ENCODE data around the gene PARVA.

The PARVA gene

DNA sequence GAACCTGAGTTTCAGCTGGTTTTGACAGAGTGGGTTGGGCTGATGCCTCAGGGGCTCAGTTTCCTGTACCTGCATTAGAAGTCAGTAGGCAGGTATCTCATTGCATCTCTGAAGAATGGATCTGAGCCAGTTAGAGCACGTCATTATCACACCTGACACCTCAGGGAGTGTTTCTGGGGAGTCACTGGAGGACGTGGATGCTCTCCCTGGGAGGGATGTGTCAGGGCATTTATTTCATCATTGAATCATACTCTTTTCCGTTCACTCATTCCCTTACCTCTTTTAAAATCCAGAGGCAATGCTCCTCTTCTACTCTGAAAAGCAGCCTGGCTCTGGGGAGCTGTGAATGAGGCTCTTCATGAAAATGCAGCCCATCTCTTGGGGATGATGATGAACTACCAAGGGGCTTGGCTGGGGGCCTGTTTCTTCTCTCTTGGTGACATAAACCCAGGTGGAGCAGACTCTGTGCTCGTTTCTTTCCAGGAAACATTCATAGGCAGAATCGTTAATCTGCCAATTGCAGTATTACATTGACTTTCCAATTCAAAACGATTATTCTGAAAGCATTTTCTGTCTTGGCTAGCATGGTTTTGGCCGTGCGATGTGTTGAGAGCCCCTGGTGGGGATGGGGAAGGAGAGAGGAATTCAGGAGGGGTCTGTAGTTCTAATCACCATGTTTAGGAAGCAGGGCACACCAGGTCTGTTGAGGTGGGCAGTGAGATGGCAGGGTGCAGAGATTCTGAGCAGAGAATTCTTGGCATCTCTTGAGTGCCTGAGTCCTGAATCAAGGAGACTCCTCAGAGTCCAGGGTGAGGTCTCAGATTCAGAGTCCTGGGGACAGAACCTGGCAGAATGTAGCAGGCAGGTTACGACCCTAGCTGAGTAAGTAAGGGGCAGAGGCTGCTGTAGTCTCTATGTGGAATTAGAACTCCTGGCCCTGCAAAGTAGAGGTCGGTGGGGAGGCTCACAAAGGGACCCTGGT, 12.6 kb downstream of the PARVA start:
- TF ChIP-seq POLR2AphosphoS5 (IDR thresholded peaks at IDR 0.05; ENCODE audit: low read depth, low read length) (no peak), TAF1 (IDR thresholded peaks at IDR 0.05; ENCODE audit: borderline replicate concordance, insufficient read depth, low read length) (no peak), SIN3A (IDR thresholded peaks at IDR 0.05; ENCODE audit: borderline replicate concordance, insufficient read depth, low read length) (no peak), FOXP2 (optimal IDR thresholded peaks at IDR 0.05; ENCODE audit: borderline replicate concordance, extremely low read depth, extremely low read length, insufficient read depth) (no peak)
- TF ChIP-seq, protein P1, sequence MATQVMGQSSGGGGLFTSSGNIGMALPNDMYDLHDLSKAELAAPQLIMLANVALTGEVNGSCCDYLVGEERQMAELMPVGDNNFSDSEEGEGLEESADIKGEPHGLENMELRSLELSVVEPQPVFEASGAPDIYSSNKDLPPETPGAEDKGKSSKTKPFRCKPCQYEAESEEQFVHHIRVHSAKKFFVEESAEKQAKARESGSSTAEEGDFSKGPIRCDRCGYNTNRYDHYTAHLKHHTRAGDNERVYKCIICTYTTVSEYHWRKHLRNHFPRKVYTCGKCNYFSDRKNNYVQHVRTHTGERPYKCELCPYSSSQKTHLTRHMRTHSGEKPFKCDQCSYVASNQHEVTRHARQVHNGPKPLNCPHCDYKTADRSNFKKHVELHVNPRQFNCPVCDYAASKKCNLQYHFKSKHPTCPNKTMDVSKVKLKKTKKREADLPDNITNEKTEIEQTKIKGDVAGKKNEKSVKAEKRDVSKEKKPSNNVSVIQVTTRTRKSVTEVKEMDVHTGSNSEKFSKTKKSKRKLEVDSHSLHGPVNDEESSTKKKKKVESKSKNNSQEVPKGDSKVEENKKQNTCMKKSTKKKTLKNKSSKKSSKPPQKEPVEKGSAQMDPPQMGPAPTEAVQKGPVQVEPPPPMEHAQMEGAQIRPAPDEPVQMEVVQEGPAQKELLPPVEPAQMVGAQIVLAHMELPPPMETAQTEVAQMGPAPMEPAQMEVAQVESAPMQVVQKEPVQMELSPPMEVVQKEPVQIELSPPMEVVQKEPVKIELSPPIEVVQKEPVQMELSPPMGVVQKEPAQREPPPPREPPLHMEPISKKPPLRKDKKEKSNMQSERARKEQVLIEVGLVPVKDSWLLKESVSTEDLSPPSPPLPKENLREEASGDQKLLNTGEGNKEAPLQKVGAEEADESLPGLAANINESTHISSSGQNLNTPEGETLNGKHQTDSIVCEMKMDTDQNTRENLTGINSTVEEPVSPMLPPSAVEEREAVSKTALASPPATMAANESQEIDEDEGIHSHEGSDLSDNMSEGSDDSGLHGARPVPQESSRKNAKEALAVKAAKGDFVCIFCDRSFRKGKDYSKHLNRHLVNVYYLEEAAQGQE (IDR thresholded peaks at IDR 0.05; ENCODE audit: insufficient read depth in 1 of 2, low read depth in 2 of 2, low read length in 2 of 2): no peak

- TF ChIP-seq POLR2AphosphoS5 (IDR thresholded peaks at IDR 0.05; ENCODE audit: low read depth, low read length) (no peak), SIN3A (IDR thresholded peaks at IDR 0.05; ENCODE audit: borderline replicate concordance, insufficient read depth, low read length) (no peak), FOXP2 (optimal IDR thresholded peaks at IDR 0.05; ENCODE audit: borderline replicate concordance, extremely low read depth, extremely low read length, insufficient read depth) (no peak), TAF1 (IDR thresholded peaks at IDR 0.05; ENCODE audit: borderline replicate concordance, insufficient read depth, low read length) (no peak)
- TF ChIP-seq, protein P1 (IDR thresholded peaks at IDR 0.05; ENCODE audit: insufficient read depth in 1 of 2, low read depth in 2 of 2, low read length in 2 of 2): no peak
Observed at GRCh38 chr11:12390687-12391110, 13.3 kb downstream of the PARVA start.

- TF ChIP-seq, protein P1 (IDR thresholded peaks at IDR 0.05; ENCODE audit: insufficient read depth in 1 of 2, low read depth in 2 of 2, low read length in 2 of 2): no peak
- TF ChIP-seq POLR2AphosphoS5 (IDR thresholded peaks at IDR 0.05; ENCODE audit: low read depth, low read length) (no peak), FOXP2 (optimal IDR thresholded peaks at IDR 0.05; ENCODE audit: borderline replicate concordance, extremely low read depth, extremely low read length, insufficient read depth) (no peak), TAF1 (IDR thresholded peaks at IDR 0.05; ENCODE audit: borderline replicate concordance, insufficient read depth, low read length) (no peak), SIN3A (IDR thresholded peaks at IDR 0.05; ENCODE audit: borderline replicate concordance, insufficient read depth, low read length) (no peak)
Observed at GRCh38 chr11:12392672-12393071, 15.3 kb downstream of the PARVA start.

DNA sequence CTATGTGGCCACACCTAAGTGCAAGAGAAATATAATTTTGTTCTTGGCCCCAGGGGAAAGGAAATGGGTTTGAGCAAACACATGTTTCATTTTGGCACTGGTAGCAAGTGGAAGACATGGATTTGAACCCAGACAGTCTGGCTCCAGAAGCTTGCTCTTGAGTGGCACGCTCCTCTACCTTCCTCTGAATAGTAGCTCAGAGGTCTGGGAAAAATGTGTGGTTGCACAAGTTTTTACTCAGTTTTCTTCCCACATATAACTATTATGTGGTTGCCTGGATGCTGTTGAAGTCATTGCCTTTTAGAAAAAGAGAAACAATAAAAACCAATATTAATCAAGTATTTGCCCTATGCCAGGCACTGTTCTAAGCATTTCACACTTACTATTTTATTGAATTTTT, 16.3 kb downstream of the PARVA start:
- TF ChIP-seq SIN3A (IDR thresholded peaks at IDR 0.05; ENCODE audit: borderline replicate concordance, insufficient read depth, low read length) (no peak), TAF1 (IDR thresholded peaks at IDR 0.05; ENCODE audit: borderline replicate concordance, insufficient read depth, low read length) (no peak), POLR2AphosphoS5 (IDR thresholded peaks at IDR 0.05; ENCODE audit: low read depth, low read length) (no peak), FOXP2 (optimal IDR thresholded peaks at IDR 0.05; ENCODE audit: borderline replicate concordance, extremely low read depth, extremely low read length, insufficient read depth) (no peak)
- TF ChIP-seq, protein P1 (IDR thresholded peaks at IDR 0.05; ENCODE audit: insufficient read depth in 1 of 2, low read depth in 2 of 2, low read length in 2 of 2): no peak
